Measurements from ENCODE around the gene TIGD6. TPM values are rescaled to one million over a fixed set of nuclear protein-coding genes. Genes with fewer than 3 reads are reported as not detected.
A peak's percentile ranks its signal among the peaks of the same experiment; 100 is the strongest.

TIGD6 gene
- total RNA-seq, 1 donor from 2014 or later = 5.5 TPM

DNA sequence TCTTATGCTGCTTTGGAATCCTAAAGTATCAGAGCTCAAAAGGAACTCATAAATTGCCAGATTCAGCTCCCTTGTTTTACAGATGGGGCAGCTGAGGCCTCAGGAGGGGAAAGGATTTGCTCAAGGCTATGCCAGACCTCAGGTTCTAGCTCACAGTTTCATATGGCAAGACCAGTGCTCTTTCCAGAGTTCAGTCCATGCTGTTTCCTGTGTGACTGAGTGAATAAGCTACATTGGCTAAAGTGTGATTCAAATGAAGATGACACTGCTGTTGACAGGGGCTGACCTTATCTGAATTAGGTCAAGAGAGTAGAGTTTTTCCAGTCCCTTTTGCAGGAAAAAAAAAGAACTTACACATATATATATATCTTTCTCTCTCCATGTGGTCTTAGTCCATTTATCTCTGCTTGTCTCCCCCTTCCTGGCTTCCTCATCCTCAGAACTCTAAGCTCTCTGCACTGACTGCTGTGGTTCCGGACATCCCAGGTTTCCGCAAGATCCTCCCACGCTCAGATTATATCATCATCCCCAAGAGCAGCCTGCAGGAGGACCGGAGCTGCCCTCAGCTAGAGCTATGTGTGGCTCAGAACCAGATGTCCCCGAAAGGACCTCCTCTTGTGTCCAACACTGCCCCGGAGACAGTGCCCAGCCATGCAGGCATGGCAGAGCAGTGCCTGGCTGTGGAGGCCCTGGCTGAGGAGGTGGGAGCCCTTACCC is 9.4 kb upstream of the TIGD6 start:
- Histone ChIP-seq H3K4me2 (ENCODE audit: low read length) (no peak overlapping the region), H3K27me3 (ENCODE audit: insufficient read depth, low read length) (no peaks in the 10 kb centered on the region), H3K9me3 (ENCODE audit: insufficient read depth, low read depth, low read length) (no peaks in the 10 kb centered on the region), H3K4me1 (ENCODE audit: insufficient read depth, low read length) (no peaks in the 10 kb centered on the region), H3K36me3 (ENCODE audit: insufficient read depth, low read length) (peaks cover 65% of the 10 kb centered on the region), H4K20me1 (ENCODE audit: insufficient read depth, low read length) (peaks cover 50% of the 10 kb centered on the region), H3K27ac (ENCODE audit: low read depth, low read length) (no peak overlapping the region), H3K4me3 (ENCODE audit: insufficient read depth, low read depth, low read length) (no peak overlapping the region), H3K79me2 (ENCODE audit: insufficient read depth, low read length) (peaks cover 78% of the 10 kb centered on the region), H3K9ac (ENCODE audit: low read length) (no peak overlapping the region), H2AFZ (ENCODE audit: low read depth, low read length) (no peak overlapping the region)
- H3K9me3 Mint-ChIP-seq (ENCODE audit: unreplicated experiment) = peaks cover 2% of the 10 kb centered on the region
- H3K27me3 Mint-ChIP-seq (ENCODE audit: low read depth, unreplicated experiment) = no peaks in the 10 kb centered on the region
- no peak overlapping the region for H3K27ac Mint-ChIP-seq (ENCODE audit: unreplicated experiment)
- FAIRE-seq = no peak
- peak; percentile 41 for DNase-seq (ENCODE audit: low read depth)
- TF ChIP-seq, protein P1, sequence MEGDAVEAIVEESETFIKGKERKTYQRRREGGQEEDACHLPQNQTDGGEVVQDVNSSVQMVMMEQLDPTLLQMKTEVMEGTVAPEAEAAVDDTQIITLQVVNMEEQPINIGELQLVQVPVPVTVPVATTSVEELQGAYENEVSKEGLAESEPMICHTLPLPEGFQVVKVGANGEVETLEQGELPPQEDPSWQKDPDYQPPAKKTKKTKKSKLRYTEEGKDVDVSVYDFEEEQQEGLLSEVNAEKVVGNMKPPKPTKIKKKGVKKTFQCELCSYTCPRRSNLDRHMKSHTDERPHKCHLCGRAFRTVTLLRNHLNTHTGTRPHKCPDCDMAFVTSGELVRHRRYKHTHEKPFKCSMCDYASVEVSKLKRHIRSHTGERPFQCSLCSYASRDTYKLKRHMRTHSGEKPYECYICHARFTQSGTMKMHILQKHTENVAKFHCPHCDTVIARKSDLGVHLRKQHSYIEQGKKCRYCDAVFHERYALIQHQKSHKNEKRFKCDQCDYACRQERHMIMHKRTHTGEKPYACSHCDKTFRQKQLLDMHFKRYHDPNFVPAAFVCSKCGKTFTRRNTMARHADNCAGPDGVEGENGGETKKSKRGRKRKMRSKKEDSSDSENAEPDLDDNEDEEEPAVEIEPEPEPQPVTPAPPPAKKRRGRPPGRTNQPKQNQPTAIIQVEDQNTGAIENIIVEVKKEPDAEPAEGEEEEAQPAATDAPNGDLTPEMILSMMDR (IDR thresholded peaks at IDR 0.05; ENCODE audit: insufficient read depth, low read depth, low read length) = no peak
- no peak for TF ChIP-seq EZH2 (IDR thresholded peaks at IDR 0.05; ENCODE audit: insufficient read depth, low read length)
- H3K36me3 Mint-ChIP-seq (ENCODE audit: low read depth, unreplicated experiment) = peaks cover 31% of the 10 kb centered on the region
- no peak overlapping the region for H3K4me3 Mint-ChIP-seq (ENCODE audit: unreplicated experiment)
- peaks cover 13% of the 10 kb centered on the region for H3K4me1 Mint-ChIP-seq (ENCODE audit: low read depth, unreplicated experiment)

DNA sequence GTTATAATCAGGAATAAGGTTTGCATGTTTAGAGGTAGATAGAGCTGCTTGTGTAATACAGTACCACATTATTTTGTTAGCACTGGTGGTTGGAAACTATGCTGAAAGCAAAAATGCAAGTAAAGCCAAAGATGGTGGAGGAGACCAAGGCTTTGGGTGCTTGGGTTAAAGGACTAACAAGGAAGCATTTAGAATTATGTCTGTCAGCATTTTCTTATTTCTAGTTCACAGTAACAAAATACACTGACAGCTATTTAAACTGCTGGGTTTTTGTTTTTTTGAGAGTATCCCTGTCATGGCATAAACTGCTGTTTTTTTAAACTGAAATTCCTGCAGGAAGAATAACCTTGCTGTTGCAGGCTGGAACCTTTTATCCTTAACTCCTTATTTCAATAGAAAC is 6.6 kb upstream of the TIGD6 start:
- H3K27me3 Mint-ChIP-seq (ENCODE audit: low read depth, unreplicated experiment) = no peaks in the 10 kb centered on the region
- no peak overlapping the region for H3K4me2 ChIP-seq (ENCODE audit: low read length)
- H3K9me3 Mint-ChIP-seq (ENCODE audit: unreplicated experiment) = no peaks in the 10 kb centered on the region
- H3K9me3 ChIP-seq (ENCODE audit: insufficient read depth, low read depth, low read length) = no peaks in the 10 kb centered on the region
- TF ChIP-seq, protein P1 (IDR thresholded peaks at IDR 0.05; ENCODE audit: insufficient read depth, low read depth, low read length) = no peak
- no peak for TF ChIP-seq EZH2 (IDR thresholded peaks at IDR 0.05; ENCODE audit: insufficient read depth, low read length)
- H3K4me1 ChIP-seq (ENCODE audit: insufficient read depth, low read length) = peaks cover 12% of the 10 kb centered on the region
- H3K4me3 ChIP-seq (ENCODE audit: insufficient read depth, low read depth, low read length) = no peak overlapping the region
- H3K27ac ChIP-seq (ENCODE audit: low read depth, low read length) = no peak overlapping the region
- peaks cover 18% of the 10 kb centered on the region for H3K36me3 Mint-ChIP-seq (ENCODE audit: low read depth, unreplicated experiment)
- peaks cover 76% of the 10 kb centered on the region for H4K20me1 ChIP-seq (ENCODE audit: insufficient read depth, low read length)
- peaks cover 91% of the 10 kb centered on the region for H3K79me2 ChIP-seq (ENCODE audit: insufficient read depth, low read length)
- DNase-seq (ENCODE audit: low read depth) = no peak
- no peak overlapping the region for H3K4me3 Mint-ChIP-seq (ENCODE audit: unreplicated experiment)
- peaks cover 14% of the 10 kb centered on the region for H3K4me1 Mint-ChIP-seq (ENCODE audit: low read depth, unreplicated experiment)
- no peak overlapping the region for H2AFZ ChIP-seq (ENCODE audit: low read depth, low read length)
- no peak overlapping the region for H3K27ac Mint-ChIP-seq (ENCODE audit: unreplicated experiment)
- H3K36me3 ChIP-seq (ENCODE audit: insufficient read depth, low read length) = peaks cover 51% of the 10 kb centered on the region
- no peak overlapping the region for H3K9ac ChIP-seq (ENCODE audit: low read length)
- FAIRE-seq = no peak
- no peaks in the 10 kb centered on the region for H3K27me3 ChIP-seq (ENCODE audit: insufficient read depth, low read length)

DNA sequence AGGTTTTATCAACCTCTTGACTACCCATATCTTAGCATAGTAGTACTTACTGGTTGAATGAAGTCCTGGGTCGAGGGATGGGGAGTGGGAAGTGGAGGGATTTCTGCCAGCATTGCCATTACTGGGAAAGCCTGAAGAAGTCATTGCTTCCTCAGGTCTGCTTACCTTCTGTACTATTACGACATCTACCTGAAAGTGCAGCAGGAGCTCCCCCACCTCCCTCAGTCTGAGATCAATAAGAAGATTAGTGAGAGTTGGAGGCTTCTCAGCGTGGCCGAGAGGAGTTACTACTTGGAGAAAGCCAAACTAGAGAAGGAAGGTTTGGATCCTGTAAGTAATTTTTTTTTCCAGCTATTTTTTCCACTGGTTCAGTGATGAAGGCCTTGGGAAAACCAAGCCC is 5.9 kb upstream of the TIGD6 start:
- Histone ChIP-seq H3K36me3 (ENCODE audit: insufficient read depth, low read length) (peaks cover 47% of the 10 kb centered on the region), H4K20me1 (ENCODE audit: insufficient read depth, low read length) (peaks cover 82% of the 10 kb centered on the region), H3K9me3 (ENCODE audit: insufficient read depth, low read depth, low read length) (no peaks in the 10 kb centered on the region), H3K27ac (ENCODE audit: low read depth, low read length) (no peak overlapping the region), H3K4me2 (ENCODE audit: low read length) (no peak overlapping the region), H3K4me1 (ENCODE audit: insufficient read depth, low read length) (peaks cover 15% of the 10 kb centered on the region), H2AFZ (ENCODE audit: low read depth, low read length) (no peak overlapping the region), H3K4me3 (ENCODE audit: insufficient read depth, low read depth, low read length) (no peak overlapping the region), H3K27me3 (ENCODE audit: insufficient read depth, low read length) (no peaks in the 10 kb centered on the region), H3K9ac (ENCODE audit: low read length) (no peak overlapping the region), H3K79me2 (ENCODE audit: insufficient read depth, low read length) (peaks cover 98% of the 10 kb centered on the region)
- H3K4me1 Mint-ChIP-seq (ENCODE audit: low read depth, unreplicated experiment) = peaks cover 16% of the 10 kb centered on the region
- H3K27ac Mint-ChIP-seq (ENCODE audit: unreplicated experiment) = no peak overlapping the region
- H3K4me3 Mint-ChIP-seq (ENCODE audit: unreplicated experiment) = no peak overlapping the region
- no peaks in the 10 kb centered on the region for H3K9me3 Mint-ChIP-seq (ENCODE audit: unreplicated experiment)
- H3K36me3 Mint-ChIP-seq (ENCODE audit: low read depth, unreplicated experiment) = peaks cover 15% of the 10 kb centered on the region
- TF ChIP-seq, protein P1 (IDR thresholded peaks at IDR 0.05; ENCODE audit: insufficient read depth, low read depth, low read length) = no peak
- no peak for TF ChIP-seq EZH2 (IDR thresholded peaks at IDR 0.05; ENCODE audit: insufficient read depth, low read length)
- DNase-seq (ENCODE audit: low read depth) = no peak
- H3K27me3 Mint-ChIP-seq (ENCODE audit: low read depth, unreplicated experiment) = no peaks in the 10 kb centered on the region
- no peak for FAIRE-seq

All from astrocyte (in vitro differentiated cells and primary cell).